Measurements from ENCODE around the gene MSL3.

The MSL3 gene

DNA sequence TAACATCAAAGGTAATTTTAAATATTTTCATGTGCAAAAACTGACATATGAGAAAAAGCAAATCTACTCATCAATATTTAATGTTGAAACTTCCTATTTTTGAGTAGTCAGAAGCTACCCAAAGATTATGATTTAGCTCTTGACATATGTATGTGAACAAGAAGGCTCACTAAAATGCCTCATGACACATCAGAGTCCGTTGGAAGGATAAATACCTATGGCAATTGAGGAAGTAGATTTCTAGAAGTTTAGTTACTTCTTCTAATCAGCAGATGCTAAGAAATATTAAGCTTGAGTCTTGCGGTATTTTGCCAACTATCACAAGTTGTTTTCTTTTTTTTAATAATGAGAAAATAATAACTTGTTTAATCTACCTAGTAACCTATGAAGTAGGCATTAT lies 55.3 kb downstream of the MSL3 start:
- TF ChIP-seq SIN3A (IDR thresholded peaks at IDR 0.05; ENCODE audit: borderline replicate concordance, insufficient read depth, low read length) (no peak), FOXP2 (optimal IDR thresholded peaks at IDR 0.05; ENCODE audit: borderline replicate concordance, extremely low read depth, extremely low read length, insufficient read depth) (no peak), POLR2AphosphoS5 (IDR thresholded peaks at IDR 0.05; ENCODE audit: low read depth, low read length) (no peak), TAF1 (IDR thresholded peaks at IDR 0.05; ENCODE audit: borderline replicate concordance, insufficient read depth, low read length) (no peak)
- TF ChIP-seq, protein P1, sequence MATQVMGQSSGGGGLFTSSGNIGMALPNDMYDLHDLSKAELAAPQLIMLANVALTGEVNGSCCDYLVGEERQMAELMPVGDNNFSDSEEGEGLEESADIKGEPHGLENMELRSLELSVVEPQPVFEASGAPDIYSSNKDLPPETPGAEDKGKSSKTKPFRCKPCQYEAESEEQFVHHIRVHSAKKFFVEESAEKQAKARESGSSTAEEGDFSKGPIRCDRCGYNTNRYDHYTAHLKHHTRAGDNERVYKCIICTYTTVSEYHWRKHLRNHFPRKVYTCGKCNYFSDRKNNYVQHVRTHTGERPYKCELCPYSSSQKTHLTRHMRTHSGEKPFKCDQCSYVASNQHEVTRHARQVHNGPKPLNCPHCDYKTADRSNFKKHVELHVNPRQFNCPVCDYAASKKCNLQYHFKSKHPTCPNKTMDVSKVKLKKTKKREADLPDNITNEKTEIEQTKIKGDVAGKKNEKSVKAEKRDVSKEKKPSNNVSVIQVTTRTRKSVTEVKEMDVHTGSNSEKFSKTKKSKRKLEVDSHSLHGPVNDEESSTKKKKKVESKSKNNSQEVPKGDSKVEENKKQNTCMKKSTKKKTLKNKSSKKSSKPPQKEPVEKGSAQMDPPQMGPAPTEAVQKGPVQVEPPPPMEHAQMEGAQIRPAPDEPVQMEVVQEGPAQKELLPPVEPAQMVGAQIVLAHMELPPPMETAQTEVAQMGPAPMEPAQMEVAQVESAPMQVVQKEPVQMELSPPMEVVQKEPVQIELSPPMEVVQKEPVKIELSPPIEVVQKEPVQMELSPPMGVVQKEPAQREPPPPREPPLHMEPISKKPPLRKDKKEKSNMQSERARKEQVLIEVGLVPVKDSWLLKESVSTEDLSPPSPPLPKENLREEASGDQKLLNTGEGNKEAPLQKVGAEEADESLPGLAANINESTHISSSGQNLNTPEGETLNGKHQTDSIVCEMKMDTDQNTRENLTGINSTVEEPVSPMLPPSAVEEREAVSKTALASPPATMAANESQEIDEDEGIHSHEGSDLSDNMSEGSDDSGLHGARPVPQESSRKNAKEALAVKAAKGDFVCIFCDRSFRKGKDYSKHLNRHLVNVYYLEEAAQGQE (IDR thresholded peaks at IDR 0.05; ENCODE audit: insufficient read depth in 1 of 2, low read depth in 2 of 2, low read length in 2 of 2) = no peak

Measured in PFSK-1 (cell line).